Right forelimb (tissue), 1 donor: Measurements from ENCODE around the gene VAMP2.
A peak's percentile ranks its signal among the peaks of the same experiment; 100 is the strongest.

Source experiments
- DNase-seq: peaks from one replicate; pipeline ENCODE4 v3.0.0-alpha.2; 2018

Gene VAMP2, protein sequence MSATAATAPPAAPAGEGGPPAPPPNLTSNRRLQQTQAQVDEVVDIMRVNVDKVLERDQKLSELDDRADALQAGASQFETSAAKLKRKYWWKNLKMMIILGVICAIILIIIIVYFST

DNA sequence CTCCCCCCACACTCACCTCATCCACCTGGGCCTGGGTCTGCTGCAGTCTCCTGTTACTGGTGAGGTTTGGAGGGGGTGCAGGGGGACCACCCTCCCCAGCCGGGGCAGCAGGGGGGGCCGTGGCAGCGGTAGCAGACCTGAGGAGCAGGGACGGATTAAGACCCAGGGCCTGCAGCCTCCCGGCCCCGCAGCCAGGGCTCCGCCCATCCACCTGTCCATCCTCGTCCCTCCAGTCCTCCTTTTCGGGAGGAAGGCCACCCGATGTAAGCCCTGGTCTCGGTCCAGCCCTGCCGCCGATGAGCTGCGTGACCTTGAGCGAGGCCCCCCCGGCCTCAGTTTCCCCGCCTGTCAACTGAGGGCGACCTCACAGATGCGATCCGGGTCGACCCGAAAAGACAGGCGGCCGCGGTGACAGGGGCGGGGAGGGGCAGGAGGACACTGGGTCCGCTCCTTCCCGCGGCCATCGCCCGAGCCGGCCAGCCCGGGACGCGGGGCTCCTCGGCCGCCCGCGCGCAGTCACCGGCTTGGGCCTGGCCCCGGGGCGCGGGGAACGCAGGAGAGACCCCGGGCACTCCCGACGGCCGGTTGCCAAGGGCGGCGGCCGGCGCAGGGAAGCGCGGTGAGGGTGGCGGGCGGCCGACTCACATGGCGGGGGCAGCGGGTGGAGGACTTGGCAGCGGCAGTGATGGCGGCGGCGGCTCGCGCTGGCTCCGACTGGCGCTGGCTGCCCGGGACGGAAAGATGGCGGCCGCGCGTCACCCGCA is at the start of gene VAMP2:
Gene VAMP2 (minus strand): TSS at position 716 of the 764 bp plus-strand sequence. CDS start 69 bp downstream, at position 647.
- peak; percentile 89 for DNase-seq

DNA sequence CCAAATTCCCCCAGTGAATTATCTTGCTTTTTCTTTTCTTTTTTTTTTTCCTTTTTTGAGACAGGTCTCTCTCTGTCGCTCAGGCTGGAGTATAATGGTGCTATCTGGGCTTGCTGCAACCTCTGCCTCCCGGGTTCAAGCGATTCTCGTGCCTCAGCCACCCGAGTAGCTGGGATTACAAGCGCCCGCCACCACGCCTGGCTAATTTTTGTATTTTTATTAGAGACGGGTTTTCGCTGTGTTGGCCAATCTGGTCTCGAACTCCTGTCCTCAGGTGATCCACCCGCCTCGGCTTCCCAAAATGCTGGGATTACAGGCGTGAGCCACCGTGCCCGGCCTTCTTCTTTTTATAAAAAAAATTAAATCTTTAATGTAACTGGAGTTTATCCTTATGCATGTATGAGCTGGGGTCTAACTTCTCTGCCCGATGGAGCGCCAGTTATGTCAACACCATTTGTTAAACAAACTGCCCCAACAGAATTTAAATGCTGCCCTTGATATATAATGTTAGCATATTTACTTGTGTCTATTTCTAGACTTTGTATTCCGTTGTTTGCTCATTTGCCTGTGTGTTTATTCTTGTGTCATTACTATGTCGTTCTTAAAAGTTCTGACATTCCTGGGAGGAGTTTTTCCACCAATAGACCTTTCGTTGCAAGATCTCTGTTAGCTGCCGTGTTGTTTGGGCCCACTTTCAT is 48.2 kb upstream of the VAMP2 start:
- peak; percentile 49 for DNase-seq

DNA sequence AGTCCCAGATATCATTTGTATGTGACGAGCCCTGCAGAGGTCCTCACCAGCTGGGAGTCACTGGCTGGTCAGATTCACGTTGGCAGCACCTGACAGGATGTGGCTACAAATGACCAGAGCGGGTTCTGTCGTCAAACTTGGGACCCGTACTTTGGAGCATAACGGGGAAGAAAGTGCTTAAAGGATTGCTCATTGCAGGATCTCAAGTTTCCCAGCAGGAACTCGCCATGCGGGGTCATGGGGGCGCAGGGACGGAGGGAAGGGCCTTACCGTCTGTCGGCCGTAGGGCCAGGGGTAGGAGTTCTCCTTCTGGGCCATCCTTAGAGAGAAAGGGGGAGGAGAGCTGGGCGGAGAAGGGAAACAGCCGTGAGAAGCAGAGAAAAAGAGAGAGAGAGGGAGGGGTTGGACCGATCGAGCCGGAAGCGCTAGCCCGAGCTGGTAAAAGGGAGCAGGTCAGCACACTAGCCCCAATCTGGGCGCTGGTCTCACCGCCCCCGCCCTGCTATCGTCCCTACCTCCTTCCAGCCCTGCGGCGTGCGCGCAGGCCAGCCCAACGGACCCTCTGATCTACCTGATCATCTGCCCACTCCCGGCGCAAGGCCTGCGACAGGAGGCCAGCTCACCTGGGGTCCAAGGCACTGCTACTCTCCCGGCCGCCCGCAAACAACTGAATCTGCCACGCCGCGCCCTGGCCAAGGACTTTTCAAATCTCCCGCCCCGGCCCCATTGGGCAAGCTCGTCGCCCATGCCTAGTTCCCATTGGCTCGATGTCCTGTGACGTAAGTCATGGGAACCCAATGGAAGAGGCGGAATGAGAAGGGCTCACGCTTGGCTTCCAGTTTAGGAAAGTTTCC is 47.4 kb upstream of the VAMP2 start, which contains the start of gene AURKB:
Gene AURKB (minus strand): TSS at position 669 of the 854 bp plus-strand sequence. CDS start 351 bp downstream, at position 318.
- peak; percentile 95 for DNase-seq

DNA sequence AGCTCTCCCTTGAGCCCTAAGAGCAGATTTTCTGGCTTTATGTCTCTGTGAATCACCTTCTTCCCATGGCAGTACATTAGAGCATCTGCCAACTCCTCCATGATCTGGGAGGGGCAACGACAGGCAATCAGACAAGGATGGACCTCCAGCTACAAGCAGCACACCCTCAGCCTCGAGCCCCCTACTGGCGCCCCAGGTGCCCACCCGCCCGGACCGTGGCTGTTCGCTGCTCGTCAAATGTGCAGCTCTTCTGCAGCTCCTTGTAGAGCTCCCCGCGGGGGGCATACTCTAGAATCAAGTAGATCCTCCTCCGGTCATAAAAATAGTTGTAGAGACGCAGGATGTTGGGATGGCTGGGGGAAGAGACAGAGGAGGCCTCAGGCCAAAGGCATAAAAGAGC is 43.8 kb upstream of the VAMP2 start:
- no peak for DNase-seq

DNA sequence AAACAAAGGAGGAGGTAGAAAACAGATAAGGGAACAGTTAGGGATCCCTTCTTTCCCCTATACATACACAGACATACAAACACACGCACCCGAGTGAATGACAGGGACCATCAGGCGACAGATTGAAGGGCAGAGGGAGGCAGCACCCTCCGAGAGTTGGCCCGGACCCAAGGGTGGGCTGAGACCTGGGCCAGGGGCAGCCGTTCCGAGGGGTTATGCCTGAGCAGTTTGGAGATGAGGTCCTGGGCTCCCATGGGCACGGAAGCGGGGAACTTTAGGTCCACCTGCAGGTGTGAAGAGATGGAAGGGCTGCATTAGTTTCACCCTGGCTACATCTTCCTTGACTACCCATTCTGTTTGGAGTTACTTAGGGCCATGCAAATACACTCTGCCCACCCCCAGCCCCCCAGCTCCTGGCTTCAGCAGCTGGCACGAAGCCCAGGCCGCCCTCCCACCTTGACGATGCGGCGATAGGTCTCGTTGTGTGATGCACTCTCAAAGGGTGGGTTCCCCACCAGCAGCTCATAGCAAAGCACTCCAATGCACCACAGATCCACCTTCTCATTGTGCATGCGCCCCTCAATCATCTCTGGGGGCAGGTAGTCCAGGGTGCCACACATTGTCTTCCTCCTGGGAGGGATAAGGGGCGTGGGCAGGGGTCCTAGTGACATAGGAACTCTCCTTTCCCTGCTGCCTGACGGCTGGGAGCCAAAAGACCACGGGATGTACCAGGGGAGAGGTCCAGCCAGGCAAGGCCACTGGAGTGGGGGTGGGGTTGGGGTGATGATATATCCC is 42.2 kb upstream of the VAMP2 start:
- DNase-seq, result no peak

DNA sequence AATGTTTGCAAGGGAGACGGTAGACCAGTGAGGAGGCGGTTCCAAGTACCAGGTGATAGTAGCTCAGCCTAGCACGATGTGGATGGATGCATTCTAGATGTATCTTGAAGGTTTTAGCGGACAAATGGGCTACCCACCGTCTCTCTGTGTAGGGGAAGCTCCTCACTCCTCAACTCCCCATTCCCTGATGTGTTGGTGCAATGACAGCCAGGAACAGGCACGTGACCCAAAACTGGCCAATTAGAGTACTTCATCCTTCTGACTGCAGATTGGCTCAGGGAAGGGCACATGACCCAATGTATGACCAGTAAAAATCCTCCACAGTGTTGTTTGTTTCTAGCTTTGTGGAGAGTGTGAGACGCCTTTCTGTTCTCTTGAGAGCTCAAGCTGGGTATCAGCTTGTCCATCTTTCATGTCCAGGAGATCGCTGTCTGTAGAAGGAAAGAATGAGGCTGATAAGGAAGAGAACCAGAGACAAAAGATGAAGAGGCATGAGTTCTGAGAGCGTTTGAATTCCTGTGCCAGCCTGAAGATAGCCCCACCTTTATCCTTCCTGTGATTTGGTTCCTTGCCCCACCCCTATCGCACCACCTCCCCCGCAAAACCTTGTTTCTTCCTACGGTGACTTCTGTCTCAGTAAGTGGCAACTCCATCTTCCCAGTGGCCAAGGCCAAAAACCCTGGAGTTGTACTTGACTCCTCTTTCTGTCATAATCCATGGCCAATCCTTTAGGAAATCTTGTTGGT is 29.5 kb upstream of the VAMP2 start:
- peak; percentile 81 for DNase-seq

DNA sequence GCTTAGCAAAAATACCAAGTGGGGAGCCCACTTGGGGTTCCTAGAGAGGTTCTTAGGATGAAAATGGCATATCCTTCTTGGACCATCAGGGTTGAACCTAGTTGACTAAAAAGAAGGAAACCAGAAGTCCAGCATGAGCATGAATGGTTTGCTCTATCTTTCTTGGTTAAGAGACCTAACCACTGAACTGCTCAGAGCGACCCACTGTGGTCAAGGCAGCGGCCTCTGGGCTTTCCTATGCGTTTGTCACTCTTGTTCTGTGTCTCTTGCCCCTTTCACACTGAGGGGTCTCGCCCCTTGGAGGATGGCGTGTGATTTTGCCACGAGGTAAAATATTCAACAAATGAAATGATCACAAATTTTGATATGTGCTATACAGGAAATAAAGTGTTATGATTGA is 27.8 kb upstream of the VAMP2 start:
- no peak for DNase-seq

DNA sequence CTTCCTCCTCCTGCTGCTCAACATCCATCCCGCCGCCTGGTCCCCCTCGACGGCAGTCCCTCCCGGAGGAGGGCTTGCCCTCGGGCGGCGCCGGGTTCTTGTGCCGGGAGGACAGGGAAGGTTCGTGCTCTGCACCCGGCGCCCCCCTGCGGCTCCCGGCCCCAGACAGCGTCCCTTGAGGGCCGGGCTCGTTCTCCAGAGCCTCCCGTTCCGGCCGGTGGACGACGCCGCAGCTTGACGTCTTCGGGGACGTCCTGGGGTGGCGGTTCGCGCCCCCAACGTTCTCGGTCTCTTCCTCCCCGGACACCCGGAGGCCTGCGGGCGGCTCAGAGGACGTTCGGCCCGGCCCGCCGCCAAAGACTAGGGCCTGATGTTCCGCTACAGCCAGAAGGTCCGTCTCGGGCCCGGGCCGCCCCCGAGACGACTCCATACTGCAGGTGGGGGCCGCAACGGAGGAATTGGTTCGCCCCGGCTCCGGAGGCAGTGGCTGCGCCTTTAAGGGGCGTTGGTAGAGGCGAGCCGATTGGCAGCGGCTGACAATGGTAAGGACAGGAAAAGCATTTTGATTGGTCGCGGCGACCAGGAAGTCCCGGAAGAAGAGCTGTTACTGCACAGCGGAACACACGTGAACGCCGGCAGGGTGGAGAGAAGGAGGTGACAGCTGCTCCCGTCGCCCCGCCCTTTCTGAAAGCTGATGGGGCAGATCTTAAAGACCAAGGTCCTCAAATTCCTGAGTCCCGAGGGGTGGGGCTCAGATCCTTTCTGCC is 27.1 kb upstream of the VAMP2 start, which contains the start of gene BORCS6:
Gene BORCS6 (minus strand): TSS at position 470 of the 767 bp plus-strand sequence. CDS start 40 bp downstream, at position 430.
- peak; percentile 92 for DNase-seq

DNA sequence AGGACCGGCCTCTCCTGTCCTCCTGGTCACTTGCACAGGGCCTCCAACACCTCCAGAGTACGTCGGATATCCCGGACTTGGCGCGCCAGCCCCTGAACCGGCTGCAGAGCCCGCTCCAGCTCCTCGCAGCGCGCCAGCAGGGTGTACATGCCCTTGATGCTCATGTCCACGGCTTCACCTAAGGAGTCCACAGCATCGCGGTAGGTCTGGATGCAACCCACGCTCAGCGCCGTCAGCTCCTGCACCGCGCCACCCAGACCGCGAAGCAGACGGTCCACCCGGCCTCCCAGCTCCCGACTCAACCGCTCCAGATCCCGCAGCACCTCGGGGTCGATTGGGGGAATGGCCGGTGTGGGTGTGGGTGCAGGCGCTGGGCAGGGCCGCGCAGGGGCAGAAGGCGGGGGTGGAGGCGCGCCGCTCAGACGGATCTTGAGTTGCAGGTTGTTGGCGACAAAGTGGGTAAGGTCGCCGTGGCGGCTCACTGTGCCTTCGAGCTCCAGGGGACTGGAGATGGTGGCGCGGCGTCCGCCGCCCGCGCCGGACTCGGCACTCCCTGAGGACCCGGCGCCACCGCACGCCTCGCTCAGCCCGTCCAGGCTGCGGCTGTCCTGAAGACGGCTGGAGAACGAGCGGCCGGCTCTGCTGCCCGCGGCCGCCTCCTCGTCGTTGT is 26.4 kb upstream of the VAMP2 start:
- DNase-seq, result peak; percentile 56

DNA sequence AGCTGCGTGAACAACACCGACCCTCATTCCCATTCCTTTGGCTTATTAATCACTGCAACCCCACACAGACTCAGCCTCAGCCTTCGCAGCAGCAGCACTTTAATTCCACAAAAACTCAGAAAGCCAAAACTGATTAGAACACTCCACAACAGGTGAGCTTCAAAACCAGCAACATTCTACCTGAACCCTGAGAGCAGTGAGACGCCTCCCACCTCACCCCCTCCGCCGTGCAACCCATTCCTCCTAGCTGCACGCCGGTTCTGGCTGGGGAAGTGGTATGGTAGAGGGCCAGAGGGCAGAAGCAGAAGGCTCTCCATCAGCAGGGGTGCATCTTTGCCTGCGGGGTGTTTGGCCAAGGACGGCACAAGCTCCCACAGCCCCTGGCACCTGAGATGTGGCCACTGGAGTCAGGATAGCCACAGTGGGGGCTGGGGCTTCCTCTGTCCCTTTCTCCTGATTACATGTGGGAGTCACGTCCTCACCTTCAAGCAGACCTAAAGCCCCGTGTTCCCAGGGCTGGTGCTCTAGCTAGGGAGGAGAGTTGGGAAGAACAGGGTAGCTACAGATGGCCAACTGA is 25.6 kb upstream of the VAMP2 start:
- no peak for DNase-seq

DNA sequence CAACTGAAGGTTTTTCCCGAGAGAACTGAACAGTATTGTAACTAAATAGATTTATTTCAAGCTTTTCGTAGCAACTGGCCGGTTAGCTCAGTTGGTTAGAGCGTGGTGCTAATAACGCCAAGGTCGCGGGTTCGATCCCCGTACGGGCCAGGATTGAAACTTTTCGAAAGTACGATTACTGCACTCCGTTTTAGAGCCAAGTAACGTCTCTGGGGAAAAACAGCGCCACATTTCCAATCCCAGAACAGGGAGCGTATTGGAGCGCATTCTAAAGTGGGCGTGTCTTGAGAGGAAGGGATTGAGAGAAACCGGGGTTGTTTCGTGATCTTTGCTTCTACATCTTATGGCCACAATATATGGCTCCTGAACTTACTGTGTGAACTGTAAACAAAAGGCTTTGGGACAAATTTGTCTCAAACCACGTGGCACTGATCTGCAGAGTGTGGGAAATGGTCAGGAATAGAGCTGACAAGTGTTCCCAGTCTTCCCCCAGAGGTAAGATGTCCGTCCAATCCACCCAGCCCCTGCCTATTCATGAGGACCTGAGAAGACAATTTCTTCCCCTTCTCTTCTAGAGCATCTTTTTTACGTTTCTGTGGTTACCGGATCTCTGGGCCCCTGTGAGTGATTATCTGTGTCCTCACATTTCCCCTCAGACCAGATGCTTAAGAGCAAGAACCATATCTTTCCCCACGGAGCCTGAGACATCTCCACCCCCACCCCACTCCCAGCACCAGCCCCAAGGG is 24.9 kb upstream of the VAMP2 start:
- peak; percentile 97 for DNase-seq

DNA sequence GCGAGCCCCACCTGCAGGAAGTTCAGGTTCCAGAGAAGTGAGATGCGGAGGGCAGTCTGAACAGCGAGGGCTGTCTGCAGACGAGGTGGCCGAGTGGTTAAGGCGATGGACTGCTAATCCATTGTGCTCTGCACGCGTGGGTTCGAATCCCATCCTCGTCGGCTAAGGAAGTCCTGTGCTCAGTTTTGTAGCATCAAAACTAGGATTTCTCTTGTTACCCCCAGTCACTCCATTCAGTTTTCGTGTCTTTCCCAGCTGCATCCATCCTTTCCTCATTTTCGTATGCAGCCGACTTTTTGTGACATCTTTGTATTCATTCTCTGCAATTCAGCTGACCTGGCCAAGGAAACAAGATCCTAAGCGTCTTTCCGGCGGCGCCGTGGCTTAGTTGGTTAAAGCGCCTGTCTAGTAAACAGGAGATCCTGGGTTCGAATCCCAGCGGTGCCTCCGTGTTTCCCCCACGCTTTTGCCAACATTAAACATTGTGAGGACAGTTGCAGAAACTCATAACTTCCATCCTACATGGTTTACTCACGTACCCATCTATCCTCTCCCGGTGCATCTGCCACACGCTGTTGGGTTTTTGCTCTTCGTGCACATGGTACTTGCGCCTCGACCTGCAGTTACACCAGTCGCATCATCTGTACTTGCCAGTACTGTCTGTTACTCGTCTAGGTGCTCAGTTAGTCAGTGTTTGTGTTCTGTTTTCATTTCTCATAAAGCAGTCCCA is 24.2 kb upstream of the VAMP2 start:
- peak; percentile 99 for DNase-seq

DNA sequence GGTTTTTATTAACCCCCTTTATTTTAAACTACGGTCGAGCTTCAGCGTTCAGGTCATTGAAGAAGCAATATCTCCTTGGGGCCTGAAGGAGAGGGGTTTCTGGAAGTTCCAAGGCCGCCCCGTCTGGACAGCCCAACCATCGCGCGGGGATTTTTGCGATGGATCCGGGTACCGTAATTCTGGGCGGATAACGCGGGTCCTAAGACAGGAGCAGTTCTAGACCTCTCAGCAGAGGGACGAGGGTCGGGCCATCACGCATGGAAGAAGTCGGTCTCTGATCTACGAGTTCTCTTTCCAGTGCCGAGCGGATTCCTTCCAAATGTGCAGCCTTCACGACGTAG is 23.7 kb upstream of the VAMP2 start:
- DNase-seq, result no peak

DNA sequence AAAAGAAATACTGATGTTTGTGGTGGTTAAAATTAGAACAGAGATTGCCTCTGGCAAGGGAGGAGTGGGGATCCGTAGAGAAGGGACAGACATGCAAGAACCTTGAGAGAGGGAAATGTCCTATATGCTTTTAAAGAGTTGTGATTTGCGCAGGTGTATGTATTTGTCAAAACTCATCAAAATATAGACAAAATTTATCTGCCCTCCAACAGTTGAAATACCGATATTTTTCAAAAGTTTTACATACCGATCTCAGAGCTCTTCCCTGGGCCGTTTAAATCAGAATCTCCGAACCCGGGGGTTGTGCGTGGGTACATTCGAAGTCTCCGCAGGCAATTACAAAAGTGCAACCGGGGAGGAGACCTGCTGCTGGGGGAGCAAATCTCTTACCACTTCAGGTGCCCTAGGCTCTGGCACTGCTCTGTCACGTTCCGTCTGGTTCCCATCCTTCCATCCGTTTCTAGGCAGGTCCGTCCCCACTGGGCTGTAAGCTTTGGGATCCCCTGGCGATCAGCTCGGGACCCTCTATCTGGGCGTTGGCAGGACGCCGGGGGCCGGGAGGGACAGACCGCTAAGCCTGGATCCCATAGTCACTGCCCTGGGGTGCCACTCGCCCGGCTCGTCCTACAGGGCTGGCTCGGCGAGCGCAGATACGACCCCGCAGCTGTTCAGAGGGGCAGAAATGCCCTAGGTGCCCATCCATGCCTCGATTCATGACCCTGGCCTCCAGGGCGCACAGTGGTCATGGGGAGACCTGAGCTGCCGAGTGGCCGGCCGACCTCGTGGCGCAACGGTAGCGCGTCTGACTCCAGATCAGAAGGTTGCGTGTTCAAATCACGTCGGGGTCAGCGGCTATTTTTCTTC is 23.1 kb upstream of the VAMP2 start:
- DNase-seq, result peak; percentile 99

DNA sequence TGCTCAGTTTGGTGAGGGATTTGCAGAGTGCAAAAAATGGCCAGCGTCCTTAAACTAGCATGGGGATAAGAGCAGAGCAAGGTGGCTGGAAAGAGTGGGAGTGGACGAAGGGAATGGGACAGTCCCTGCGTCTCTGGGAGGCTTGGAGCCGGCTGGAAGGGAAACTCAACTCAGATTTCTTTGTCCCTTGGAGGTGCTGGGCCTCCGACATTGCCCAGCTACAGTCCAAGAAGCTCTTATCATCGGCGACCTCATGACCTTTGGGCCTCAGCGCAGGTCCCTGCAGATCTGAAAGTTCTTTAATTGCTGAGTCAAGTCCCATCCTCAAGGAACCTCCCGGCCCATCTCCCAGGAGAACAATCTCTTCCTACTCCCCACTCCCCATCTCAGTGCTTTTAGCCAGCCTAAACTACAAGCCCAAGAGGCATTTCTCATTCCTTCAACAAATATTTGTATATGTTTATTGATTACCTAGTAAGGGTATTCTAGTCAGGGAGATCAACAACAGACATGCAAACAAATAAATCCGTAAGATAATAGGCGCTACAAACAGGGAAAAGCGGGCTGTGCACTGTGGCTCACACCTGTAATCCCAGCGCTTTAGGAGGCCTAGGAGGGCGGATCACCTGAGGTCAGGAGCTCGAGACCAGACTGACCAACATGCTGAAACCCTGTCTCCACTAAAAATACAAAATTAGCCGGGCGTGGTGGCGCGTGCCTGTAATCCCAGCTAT is 14.4 kb upstream of the VAMP2 start:
- DNase-seq, result no peak

DNA sequence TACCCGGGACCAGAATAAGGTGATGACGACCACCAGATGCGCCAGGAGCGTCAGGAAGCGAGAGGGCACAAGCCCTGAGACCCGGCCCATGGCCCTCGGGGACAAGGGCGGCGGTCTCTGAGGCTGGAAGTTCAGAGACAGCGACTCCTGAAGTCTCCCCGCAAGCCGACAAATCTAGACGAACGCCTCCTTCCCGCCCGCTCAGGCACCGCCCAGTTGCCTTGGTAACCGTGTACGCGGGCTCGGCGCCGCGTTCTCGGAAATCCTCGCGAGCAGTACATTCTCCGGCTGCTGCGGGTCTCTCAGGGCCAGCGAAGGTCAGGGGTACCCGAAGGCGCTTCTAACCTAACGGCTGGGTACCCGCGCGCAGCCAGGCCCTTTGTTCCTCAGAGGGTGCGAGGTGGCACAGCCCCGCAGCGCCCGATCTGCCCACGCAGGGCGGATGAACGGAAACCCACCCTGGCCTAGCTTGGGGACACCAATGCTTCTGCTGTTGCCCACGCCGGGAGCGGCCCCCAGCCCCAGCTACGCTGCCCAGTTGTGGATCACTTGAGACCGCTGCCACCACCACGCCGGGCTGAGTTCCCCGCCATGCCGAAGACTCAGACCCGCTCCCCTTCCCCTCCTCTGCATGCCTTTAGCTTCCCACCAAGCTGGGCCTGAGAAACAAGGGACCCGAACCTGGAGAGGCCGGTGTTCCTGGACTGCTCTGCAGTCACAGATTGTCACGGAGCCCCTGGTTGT is 13.6 kb upstream of the VAMP2 start, which contains the start of gene TMEM107:
Gene TMEM107 (minus strand): TSS at position 184 of the 744 bp plus-strand sequence. CDS start 94 bp downstream, at position 90.
- DNase-seq, result peak; percentile 93
